HG02588 (cell line): ENCODE data around the gene FAM124A.

Experiments
- ATAC-seq: cut with Tn5 transposase; IDR thresholded peaks from one replicate; pipeline ENCODE4 v1.9.1; 2021; ENCODE audit warnings: mild to moderate bottlenecking, moderate library complexity; ENCODE audit not compliant: unreplicated experiment

The FAM124A gene, protein sequence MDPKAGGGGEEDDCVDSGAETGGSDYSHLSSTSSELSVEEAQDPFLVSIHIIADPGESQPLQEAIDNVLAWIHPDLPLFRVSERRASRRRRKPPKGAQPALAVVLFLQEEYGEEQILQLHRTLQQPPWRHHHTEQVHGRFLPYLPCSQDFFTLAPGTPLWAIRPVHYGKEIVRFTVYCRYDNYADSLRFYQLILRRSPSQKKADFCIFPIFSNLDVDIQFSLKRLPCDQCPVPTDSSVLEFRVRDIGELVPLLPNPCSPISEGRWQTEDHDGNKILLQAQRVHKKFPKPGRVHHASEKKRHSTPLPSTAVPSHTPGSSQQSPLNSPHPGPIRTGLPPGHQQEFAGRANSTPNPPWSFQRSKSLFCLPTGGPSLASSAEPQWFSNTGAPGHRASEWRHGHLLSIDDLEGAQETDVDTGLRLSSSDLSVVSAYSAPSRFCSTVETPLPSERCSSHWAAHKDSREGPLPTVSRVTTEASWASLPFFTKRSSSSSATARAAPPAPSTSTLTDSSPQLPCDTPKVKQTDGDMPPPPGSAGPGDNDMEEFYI

DNA sequence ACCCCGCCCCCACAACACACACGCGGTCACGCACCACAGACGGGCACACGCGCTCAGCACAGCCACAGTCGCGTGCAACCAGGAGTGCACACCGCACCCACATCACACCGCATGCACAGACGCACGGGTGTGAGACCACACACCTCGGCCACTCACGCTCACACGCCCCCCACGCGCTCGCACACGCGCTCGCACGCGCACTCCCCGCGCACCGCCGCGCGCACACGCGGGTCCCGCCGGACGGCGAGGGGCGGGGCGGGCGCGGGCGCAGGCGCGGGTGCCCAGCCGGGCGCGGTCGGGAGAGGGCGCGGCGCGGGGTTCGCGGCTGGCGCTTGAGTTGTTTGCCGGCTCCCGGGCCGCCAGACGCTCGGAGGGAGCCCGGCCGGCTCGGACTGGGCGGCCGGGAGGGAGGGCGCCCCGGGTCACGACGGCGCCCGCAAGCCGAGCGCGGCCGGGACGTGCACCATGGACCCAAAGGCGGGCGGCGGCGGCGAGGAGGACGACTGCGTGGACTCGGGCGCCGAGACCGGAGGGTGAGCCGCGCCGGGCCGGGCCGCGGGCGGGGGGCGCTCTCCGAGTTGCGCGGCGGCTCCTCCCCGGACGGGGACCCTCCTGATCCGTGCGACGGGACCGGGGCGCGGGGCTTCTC is at the start of gene FAM124A:
Gene FAM124A (plus strand): TSS at position 362 of the 649 bp plus-strand sequence. CDS start 104 bp downstream, at position 466.
- peak; percentile 81 for ATAC-seq

DNA sequence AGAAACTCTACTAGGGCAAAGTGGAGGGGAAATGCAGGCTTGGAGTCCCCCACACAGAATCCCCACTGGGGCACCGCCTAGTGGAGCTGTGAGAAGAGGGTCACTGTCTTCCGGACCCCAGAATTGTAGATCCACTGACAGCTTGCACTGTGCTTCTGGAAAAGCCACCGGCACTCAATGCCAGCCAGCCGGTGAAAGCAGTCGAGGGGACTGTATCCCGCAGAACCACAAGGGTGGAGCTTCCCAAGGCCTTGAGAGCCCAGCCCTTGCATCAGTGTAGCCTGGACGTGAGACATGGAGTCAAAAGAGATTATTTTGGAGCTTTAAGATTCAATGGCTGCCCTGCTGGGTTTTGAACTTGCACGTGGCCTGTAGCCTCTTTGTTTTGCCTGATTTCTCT is 47.2 kb upstream of the FAM124A start:
- ATAC-seq, result no peak

DNA sequence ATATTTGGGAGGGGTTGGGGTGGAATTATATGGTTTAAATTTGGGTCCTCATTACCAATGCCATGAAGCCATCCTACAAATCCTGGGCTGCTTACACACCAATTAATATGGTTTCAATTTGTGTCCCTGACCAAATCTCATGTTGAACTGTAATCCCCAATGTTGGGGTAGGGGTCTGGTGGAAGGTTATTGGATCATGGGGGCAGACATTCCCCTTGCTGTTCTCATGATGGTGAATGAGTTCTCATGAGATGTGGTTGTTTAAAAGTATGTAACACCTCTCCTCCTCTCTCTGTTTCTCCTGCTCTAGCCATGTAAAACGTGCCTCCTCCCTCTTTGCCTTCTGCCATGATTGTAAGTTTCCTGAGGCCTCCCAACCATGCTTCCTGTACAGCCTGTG is 46.6 kb upstream of the FAM124A start:
- no peak for ATAC-seq

DNA sequence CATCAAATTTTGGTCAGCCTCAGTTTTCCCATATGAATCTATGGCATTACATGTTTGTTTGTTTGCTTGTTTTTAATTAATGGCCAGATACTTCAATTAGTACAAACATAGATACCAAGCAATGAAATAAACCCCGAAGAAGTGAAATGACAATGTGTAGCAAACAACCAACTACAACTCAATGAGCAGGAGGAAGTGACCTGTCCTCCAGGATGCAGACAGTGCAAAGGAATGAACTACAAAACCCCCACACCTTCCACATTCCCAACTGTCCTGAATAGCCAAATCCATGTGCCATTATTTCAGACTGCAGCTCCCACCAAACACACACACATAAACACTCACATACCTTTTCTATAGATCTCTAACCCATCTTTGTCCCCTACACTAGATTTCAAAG is 45.0 kb upstream of the FAM124A start:
- no peak for ATAC-seq

GRCh38 chr13:51178456-51179074 is 43.6 kb upstream of the FAM124A start:
- ATAC-seq, result no peak

GRCh38 chr13:51179432-51179971 is 42.7 kb upstream of the FAM124A start:
- no peak for ATAC-seq

- no peak for ATAC-seq
Observed at GRCh38 chr13:51180853-51181511, 41.2 kb upstream of the FAM124A start.

DNA sequence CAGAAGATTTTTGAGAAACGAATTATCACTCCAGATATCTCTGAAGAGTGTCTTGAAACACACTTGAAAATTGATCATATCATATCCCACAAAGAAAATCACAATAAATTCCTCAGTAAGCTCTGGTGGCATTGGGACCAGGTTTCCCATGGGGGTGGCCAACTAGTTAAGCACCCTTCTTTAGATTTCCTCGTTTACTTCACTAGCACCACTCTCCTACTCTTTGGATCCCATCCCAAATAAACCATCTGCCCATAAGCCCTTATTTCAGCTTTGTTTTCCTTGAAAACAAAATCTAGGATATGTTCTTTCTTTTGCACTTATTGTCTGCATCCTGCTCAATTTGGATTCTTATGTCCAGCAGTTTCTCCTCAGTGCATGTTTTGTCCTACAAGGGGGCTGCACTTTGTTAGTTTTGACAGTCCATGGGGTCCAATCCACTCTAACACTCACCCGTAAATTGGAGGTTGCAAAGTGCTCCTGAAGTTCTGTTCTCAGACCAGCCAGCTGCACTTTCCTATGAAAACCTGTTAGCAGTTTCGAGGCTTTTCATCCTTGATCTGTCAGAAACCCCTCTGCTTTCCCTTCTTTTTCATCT is 40.3 kb upstream of the FAM124A start:
- no peak for ATAC-seq

DNA sequence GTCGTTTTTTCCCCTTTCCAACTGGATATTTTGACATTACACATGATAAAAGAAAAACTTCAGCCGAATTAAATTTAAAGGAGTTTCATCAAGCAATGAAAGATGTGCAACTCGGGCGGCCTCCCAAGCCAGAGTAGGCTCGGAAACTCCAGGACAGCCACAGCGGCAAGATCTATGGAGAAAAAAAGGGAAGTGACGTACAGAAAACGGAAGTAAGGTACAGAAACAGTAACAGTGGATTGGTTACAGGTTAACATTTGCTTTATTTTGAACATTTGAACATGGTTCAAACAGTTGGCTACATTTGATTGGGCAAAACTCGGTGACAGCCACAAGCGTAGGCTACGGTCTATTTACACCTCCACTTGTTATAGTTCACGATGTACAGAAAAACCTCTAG is 30.5 kb upstream of the FAM124A start:
- ATAC-seq, result no peak

GRCh38 chr13:51192348-51192747 is 29.9 kb upstream of the FAM124A start:
- no peak for ATAC-seq

GRCh38 chr13:51193387-51193786 is 28.8 kb upstream of the FAM124A start:
- ATAC-seq, result no peak

- ATAC-seq, result no peak
Observed at GRCh38 chr13:51194942-51195341, 27.3 kb upstream of the FAM124A start.

DNA sequence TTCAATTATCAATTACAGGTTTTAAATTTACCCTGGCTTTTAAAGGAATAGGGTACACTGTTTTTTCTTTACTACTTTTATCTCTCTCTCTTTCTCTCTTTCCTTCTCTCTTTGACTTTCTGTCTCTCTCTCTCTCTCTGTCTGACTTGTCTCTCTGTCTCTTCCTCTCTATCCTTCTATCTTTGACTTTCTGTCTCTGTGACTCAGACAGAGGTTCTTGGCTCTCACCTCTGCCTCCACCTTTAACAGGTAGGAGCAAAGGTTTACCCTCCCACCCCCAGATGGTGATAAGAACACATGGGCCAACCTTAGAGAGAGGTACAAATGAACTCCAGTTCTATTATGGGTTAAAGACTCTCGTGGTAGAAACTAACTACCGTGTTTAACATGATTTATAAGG is 20.3 kb upstream of the FAM124A start:
- no peak for ATAC-seq

DNA sequence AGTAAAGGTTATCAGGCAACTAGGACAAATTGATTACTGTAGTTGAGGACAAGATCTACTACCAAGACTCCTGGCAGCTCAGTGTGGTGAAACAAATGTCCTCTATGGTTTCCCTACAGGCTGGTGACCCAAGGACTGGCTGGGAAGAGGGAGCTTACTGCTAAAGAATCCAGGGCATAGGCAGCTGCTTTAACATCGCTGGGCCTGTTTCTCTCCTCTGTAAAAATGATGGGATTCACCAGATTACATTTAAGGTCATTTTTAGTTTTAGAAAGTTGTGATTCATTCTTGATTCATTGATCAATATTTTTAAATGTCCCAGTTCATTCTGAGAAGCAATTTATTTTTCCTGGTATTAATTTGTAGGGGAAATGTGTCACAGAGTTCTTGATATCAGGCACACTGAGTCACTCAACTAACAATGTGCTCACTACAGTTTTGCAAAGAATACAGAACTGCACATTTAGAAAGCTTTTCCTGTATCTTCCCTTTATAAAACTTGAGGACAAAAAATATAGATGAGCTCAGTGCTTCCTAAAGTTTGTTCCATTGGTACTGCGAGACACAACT is 19.6 kb upstream of the FAM124A start:
- ATAC-seq, result no peak

- no peak for ATAC-seq
Observed at GRCh38 chr13:51206584-51206983, 15.6 kb upstream of the FAM124A start.

- no peak for ATAC-seq
Observed at GRCh38 chr13:51207881-51208280, 14.3 kb upstream of the FAM124A start.

GRCh38 chr13:51208716-51209115 is 13.5 kb upstream of the FAM124A start:
- no peak for ATAC-seq

DNA sequence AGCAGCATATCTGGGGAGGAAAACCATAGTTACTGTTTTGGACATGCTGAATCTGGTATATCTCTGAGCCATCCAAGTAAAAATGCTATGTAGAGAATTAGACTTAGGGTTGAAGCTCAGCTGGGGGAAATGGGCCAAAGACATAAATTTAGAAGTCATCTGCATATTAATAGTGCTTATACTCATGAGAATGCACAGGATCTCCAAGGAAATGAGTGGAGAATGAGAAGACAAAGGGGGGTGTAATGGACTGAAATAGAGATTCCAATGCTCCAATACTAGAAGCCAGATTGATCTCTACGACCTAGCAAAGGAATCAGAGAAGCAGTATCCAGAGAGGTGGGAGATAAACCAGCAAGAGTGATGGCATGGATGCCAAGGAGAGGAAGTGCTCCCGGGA is 10.3 kb upstream of the FAM124A start:
- no peak for ATAC-seq

GRCh38 chr13:51212758-51213157 is 9.4 kb upstream of the FAM124A start:
- no peak for ATAC-seq

DNA sequence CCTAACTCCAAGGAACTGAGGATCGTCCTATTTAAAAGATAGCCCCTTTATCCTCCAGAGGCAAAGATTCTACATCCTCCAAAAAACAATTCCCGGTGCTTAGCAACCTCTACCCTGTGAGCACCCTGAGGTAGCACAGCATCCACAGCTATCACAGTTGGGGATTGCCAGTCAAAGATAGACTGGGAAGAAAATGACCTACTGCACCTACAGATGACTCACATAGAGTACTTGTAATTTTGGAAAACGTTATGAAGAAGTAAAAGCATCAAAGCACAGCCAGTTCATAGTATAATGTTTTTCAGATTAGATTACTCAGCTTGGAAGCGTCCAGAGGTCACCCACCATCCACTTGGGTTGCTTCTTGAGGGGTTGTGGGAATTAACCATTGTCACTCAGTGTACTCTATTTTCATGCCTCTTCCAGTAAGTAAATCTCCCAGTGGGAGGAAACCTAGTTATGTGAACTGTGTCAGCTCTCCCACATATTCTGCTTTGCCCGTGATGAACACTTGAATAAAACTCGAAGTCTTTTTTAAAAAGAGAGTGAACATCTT is 8.9 kb upstream of the FAM124A start:
- no peak for ATAC-seq
